LoVo (cell line): ENCODE measurements around the gene PPP2R5C.
"Not testable (repeated sequence)": the region's sequence is repeated elsewhere in the genome, so short reads cannot be mapped to it uniquely, and the experiment has no call there.

Source experiments
- DNase-seq: peaks from one replicate; pipeline ENCODE4 v3.0.0-alpha.2; 2016; ENCODE audit warnings: low spot score

PPP2R5C gene

GRCh38 chr14:101966742-101967141 is 205.2 kb downstream of the PPP2R5C start:
- no peak for DNase-seq

- DNase-seq = no peak
These were observed 206.7 kb downstream of the PPP2R5C start for GRCh38 chr14:101968186-101968585.

DNA sequence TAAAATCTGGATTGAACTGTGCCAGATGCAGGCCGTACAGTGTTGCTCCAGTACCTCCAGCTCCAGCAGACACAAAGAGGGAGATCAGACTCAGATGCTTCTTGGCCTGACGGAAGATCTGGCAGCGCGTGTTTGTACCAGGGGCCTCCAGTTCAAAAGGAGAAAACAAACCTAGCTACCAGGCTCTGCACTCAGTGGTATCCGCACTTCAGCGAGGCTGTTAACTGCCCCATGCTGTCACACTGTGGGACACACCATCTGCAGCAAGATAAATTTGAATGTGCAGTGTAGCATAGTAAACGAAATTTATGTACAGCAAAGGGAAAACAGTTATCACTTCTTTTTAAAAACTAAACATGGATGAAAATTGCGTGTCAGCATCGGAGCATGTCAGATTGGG is 208.0 kb downstream of the PPP2R5C start:
- DNase-seq = no peak

- DNase-seq = no peak
These were observed 209.4 kb downstream of the PPP2R5C start for GRCh38 chr14:101970830-101971400.

DNA sequence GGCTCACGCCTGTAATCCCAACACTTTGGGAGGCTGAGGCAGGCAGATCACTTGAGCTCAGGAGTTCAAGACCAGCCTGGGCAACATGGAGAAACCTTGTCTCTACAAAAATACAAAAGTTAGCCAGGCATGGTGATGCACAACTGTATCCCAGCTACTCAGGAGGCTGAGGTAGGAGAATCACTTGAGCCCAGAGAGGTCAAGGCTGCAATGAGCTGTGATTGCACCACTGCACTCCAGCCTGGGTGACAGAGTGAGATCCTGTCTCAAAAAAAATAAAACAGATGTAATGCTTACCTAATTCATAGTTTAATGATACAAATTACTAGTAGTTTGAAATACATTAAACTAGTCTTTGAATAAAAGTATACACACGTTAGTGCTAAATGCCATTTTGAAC is 209.9 kb downstream of the PPP2R5C start:
- not testable (repeated sequence) for DNase-seq

DNA sequence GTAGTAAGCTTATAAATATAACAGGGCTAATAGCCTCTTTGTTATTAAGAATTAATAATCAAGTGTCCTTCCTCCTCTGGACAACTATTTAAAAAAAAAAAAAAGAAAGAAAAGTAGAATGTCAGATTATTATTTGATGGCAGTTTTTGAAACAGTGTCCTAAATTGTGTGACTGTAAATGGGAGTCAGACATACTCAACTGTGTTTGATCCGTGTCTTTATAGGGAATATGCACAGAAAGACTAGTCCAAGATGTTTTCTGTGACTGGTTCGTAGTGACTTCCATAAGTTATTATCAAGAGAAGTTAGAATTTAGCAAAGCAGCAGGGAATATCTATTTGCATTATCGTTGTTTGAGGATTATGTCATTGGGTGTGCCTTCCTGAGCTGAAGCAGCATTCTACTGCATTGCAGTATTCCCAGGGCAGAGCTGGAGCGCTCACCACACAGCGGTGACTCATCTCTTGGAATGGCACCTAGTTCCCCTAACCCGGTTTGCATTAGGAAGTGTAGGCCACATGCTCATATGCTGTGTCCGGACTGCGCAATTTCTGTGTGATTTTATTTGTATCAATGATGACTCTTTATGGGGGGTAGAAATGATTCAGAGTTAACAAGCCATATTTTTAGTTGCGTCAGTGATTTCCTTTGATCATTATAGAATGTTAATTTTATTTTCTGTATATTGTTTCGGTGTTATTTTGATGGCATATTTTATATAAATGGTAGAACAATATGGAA is 210.8 kb downstream of the PPP2R5C start:
- peak; percentile 96 for DNase-seq

DNA sequence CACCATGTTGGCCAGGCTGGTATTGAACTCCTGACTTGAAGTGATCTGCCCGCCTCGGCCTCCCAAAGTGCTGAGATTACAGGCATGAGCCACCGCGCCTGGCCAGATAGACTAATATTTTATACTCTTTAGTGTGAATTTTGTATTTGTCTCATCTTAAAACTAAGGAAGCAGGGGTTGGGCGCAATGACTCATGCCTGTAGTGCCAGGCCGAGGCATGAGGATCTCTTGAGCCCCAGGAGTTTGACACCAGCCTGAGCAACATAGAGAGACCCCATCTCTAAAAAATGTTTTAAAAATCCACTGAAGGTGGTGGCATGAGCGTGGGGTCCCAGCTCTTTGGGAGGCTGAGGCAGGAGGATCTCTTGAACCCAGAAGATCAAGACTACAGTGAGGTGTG is 211.8 kb downstream of the PPP2R5C start:
- DNase-seq = no peak

- no peak for DNase-seq
These were observed 213.7 kb downstream of the PPP2R5C start for GRCh38 chr14:101975231-101975630.
